GM23248 (cell line): Measurements from ENCODE around the gene TBX2.

Source experiments
- EZH2 ChIP-seq: fragments of 200-600 bp; sonication (generic); IDR thresholded peaks from 2 replicates; pipeline ENCODE4 v1.6.1; 2018; ENCODE audit warnings: antibody characterized with exemption, mild to moderate bottlenecking; ENCODE audit not compliant: insufficient read depth, poor library complexity, severe bottlenecking
- EZH2phosphoT487 ChIP-seq: fragments of 200-600 bp; sonication (generic); IDR thresholded peaks from 2 replicates; pipeline ENCODE4 v1.6.1; 2018; ENCODE audit warnings: antibody characterized with exemption, moderate library complexity, mild to moderate bottlenecking, low read depth; ENCODE audit not compliant: insufficient read depth

- TF ChIP-seq EZH2 = no peak
- TF ChIP-seq EZH2phosphoT487 = no peak
These were observed 14.7 kb downstream of the TBX2 start for GRCh38 chr17:61414141-61414935.
